ENCODE measurements around the gene IRF2BPL. TPM values are rescaled to one million over a fixed set of nuclear protein-coding genes. Genes with fewer than 3 reads are reported as not detected.

IRF2BPL gene
- total RNA-seq, 1 donor from 2014 or later: 68.1 TPM

DNA sequence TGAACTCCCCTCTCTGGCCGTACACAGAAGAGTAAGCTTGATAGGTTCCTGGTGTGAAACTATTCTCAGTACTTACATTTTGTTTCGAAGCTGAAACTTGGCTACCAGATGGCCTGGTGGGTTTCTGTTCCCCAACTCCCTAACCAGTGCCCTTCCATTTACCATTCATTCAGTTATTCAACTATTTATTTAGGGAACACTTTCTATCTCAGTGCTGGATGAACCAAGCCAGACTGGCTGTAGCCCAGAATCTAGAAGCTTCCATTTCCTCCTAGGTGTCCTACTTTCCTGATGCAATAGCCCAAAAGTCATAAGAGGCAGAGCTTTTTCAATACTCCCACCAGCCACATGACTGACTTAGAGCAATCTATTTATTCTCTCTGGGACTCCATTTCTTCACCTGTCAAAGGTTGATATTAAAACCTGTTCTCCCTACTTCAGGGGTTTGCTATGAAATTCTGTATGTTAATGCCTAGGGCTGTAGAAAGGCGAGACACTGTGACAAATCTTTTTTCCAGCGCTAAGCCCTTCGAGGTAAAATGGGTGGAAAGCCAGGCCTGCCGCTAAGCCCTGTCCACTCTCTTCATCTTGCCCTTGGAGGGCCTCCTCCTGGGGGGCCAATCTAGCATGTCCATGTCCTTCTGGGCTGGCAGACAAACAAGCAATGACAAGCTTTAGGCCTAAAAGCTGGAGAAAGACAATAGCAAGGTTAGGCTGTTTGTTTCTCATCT, 8.1 kb upstream of the IRF2BPL start:
- H3K4me3 ChIP-seq: no peak overlapping the region
- H3K27me3 ChIP-seq: no peaks in the 10 kb centered on the region
- H3K9me3 ChIP-seq: no peaks in the 10 kb centered on the region
- peak overlapping the region; percentile 54 to 78 for H3K27ac ChIP-seq
- intact Hi-C loops (cut with DNase I): loop anchor here (10.0 kb wide), 1 partner anchor 272 kb away; the partner anchor contains the start of gene VASH1
- no peak for DNase-seq (ENCODE audit: low spot score in 2 of 2)
- no peaks in the 10 kb centered on the region for H3K36me3 ChIP-seq
- H3K4me1 ChIP-seq: peaks cover 12 to 62% of the 10 kb centered on the region in 2 donors
- TF ChIP-seq, protein P1, sequence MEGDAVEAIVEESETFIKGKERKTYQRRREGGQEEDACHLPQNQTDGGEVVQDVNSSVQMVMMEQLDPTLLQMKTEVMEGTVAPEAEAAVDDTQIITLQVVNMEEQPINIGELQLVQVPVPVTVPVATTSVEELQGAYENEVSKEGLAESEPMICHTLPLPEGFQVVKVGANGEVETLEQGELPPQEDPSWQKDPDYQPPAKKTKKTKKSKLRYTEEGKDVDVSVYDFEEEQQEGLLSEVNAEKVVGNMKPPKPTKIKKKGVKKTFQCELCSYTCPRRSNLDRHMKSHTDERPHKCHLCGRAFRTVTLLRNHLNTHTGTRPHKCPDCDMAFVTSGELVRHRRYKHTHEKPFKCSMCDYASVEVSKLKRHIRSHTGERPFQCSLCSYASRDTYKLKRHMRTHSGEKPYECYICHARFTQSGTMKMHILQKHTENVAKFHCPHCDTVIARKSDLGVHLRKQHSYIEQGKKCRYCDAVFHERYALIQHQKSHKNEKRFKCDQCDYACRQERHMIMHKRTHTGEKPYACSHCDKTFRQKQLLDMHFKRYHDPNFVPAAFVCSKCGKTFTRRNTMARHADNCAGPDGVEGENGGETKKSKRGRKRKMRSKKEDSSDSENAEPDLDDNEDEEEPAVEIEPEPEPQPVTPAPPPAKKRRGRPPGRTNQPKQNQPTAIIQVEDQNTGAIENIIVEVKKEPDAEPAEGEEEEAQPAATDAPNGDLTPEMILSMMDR (IDR thresholded peaks at IDR 0.05): no peak

DNA sequence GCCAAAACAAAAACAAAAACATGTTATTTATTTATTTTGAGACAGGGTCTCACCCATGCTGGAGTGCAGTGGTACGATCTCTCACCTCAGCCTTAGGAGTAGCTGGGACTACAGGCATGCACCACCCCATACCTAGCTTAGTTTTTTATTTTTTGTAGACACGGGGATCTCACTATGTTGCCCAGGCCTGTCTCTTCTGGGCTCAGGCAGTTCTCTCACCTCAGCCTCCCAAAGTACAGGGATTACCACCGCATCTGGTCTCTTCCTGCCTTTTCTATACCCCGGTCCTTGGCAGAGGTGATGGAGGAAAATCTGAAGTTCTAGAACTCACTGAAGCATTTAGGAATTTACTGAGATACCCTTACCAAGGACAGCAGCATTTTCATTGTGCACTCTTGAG, 6.8 kb upstream of the IRF2BPL start:
- peaks cover 16 to 68% of the 10 kb centered on the region in 2 donors for H3K4me1 ChIP-seq

DNA sequence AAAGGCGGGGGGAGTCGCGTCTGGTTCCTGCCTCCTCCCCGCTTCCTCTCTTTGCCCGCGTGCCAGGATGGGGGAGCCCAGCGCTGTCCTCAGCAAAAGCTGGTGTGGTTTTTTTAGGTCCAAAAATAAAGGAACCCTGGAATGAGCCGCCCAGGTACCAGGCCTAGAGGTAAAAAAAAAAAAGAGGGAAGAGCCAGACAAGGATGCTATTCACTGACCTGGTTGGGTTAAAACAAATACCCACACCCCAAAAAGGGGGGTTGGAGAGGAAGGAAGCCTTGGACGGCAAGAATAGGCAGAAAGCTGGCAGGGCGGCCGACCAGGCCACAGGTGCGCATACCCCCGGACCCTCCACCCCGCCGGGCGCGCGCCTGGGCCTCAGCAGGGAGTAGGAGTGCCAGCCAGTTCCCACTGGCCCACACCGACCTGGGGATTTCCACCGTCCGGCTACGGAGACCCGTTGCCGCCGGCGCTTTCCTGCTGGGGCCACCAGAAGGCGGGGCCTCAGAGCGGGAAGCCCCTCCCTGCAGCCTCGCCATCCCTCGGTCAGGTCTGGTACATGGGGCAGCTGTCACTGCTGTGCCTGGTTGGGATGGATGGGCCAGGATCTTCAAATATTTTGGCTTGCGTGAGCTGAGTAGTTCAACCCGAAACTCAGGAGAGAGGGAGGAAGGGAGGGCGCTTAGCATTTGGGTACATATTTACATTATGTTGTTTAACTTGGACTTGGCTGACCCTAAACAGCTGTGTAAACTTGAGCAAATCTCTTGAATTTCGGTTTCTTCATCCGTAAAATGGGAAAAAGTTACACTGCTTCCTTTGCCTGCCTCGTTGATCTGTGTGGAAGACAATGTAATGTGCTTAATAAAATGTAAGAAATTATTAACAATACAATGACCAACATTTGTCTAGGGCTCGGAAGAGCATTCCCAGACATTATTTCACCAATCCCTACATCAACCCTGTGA, 5.4 kb upstream of the IRF2BPL start:
- TF ChIP-seq, protein P1 (IDR thresholded peaks at IDR 0.05): no peak
- no peaks in the 10 kb centered on the region for H3K9me3 ChIP-seq
- intact Hi-C loops (cut with DNase I): loop anchor here (2.0 to 10.0 kb wide), 2 partner anchors 115 to 269 kb away; partner anchors contain the start of gene VASH1
- H3K27me3 ChIP-seq: no peaks in the 10 kb centered on the region
- peaks cover 16 to 71% of the 10 kb centered on the region in 2 donors for H3K4me1 ChIP-seq
- no peaks in the 10 kb centered on the region for H3K36me3 ChIP-seq
- DNase-seq (ENCODE audit: low spot score in 2 of 2): peak in 1 of 2 donors; percentile 93
- H3K4me3 ChIP-seq: peak overlapping the region; percentile 67 to 72
- H3K27ac ChIP-seq: peak overlapping the region; percentile 99 to 100

More for the DNA sequence above, 6.8 kb upstream of the IRF2BPL start:
- intact Hi-C loops (cut with DNase I): loop anchor here (10.0 kb wide), 1 partner anchor 270 kb away; the partner anchor contains the start of gene VASH1
- no peaks in the 10 kb centered on the region for H3K27me3 ChIP-seq
- no peaks in the 10 kb centered on the region for H3K9me3 ChIP-seq
- H3K36me3 ChIP-seq: no peaks in the 10 kb centered on the region
- no peak overlapping the region for H3K4me3 ChIP-seq
- peak overlapping the region in 1 of 2 donors; percentile 100 for H3K27ac ChIP-seq
- TF ChIP-seq, protein P1 (IDR thresholded peaks at IDR 0.05): no peak
- no peak for DNase-seq (ENCODE audit: low spot score in 2 of 2)

DNA sequence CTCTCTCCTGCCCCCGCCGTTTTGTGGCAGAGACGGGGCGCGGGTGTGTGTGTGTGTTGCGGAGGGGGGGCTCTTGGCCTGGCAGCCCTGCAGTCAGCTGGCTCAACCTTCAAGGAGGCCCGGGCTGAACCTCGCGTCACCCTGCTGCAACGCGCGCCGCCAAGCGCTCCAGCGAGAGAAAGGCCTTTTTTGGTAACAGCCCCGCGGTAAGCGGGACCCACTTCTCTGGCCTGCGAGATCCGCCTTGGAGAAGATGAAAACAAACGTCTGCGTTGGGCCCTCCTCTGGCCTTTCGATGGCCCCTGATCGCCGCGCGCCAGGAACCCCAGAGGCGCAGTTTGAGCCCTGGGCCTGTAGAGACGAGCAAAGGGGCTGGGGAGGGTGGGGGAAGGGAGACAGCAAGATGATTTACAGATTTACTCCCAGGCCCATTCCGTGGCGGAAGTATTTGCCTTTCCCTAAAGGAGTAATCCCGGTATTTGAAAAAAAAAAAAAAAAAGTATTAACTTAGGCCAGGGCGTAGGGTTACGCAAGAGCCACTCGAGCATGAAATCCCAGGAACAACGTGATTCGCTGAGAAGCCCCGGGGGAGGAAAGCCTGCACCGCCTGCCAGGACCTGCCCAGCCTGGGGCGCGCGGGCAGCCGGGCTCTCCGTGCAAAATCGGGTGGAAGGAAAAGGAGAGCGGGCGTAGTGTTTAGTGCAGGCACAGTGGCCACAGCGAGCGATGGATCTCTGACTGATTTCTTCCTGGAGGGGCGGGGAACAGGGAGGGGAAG, 4.5 kb upstream of the IRF2BPL start:
- Histone ChIP-seq H3K9me3 (no peaks in the 10 kb centered on the region), H3K27me3 (no peaks in the 10 kb centered on the region), H3K4me1 (peaks cover 15 to 62% of the 10 kb centered on the region in 2 donors), H3K27ac (peak overlapping the region; percentile 99 to 100), H3K36me3 (no peaks in the 10 kb centered on the region), H3K4me3 (peak overlapping the region; percentile 67 to 72)
- intact Hi-C loops (cut with DNase I): loop anchor here (2.0 to 10.0 kb wide), 2 partner anchors 114 to 268 kb away; partner anchors contain the start of gene VASH1
- TF ChIP-seq, protein P1 (IDR thresholded peaks at IDR 0.05): peak in 2 of 3 experiments; percentile 15 to 16
- DNase-seq (ENCODE audit: low spot score in 2 of 2): peak; percentile 82 to 98

DNA sequence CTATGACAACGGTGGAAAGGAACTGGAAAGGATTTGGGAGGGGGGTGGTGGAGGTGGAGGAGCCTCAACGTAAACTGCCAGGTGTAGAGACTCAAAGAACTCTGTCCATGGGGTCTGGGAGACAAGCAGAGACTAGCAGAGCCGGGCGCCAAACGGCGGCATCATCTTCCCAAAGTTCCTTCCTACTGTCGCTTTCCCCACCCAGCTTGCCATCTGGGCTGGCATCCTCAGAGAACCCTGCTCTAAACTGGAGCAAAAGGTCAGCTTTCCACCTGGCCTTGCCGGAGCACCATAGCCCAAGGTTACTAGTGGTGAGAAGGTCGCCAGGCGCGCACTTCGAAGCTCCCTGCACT, 4.0 kb upstream of the IRF2BPL start:
- intact Hi-C loops (cut with DNase I): loop anchor here (2.0 to 10.0 kb wide), 2 partner anchors 114 to 268 kb away; partner anchors contain the start of gene VASH1
- no peak for DNase-seq (ENCODE audit: low spot score in 2 of 2)
- TF ChIP-seq, protein P1 (IDR thresholded peaks at IDR 0.05): no peak
- Histone ChIP-seq H3K9me3 (no peaks in the 10 kb centered on the region), H3K27me3 (no peaks in the 10 kb centered on the region), H3K4me1 (peaks cover 10 to 56% of the 10 kb centered on the region in 2 donors), H3K4me3 (peak overlapping the region; percentile 41 to 67), H3K36me3 (no peaks in the 10 kb centered on the region), H3K27ac (peak overlapping the region; percentile 99 to 100)

Data from ascending aorta (tissue), 2 donors.